GM19463 (cell line): ENCODE measurements around the gene AAGAB.
"Not testable (repeated sequence)": the region's sequence is repeated elsewhere in the genome, so short reads cannot be mapped to it uniquely, and the experiment has no call there.

Experiments
- ATAC-seq: cut with Tn5 transposase; IDR thresholded peaks from one replicate; pipeline ENCODE4 v1.9.1; 2021; ENCODE audit warnings: mild to moderate bottlenecking, moderate library complexity; ENCODE audit not compliant: unreplicated experiment

The AAGAB gene

GRCh38 chr15:67154249-67154648 lies 100.2 kb downstream of the AAGAB start:
- no peak for ATAC-seq

- not testable (repeated sequence) for ATAC-seq
Measured at GRCh38 chr15:67153044-67153443, 101.4 kb downstream of the AAGAB start.

GRCh38 chr15:67152429-67152828 lies 102.0 kb downstream of the AAGAB start:
- ATAC-seq, result no peak
